ENCODE data around the gene PSEN1. TPM values are rescaled to one million over a fixed set of nuclear protein-coding genes. Genes with fewer than 3 reads are reported as not detected.
A peak's percentile ranks its signal among the peaks of the same experiment; 100 is the strongest.

Gene PSEN1
- total RNA-seq, 1 donor from 2014 or later: 58.6 TPM

- Mint-ChIP-seq H3K9me3 (ENCODE audit: low read depth) (no peaks in the 10 kb centered on the region), H3K36me3 (ENCODE audit: low read depth) (peaks cover 21% of the 10 kb centered on the region), H3K27ac (ENCODE audit: unreplicated experiment) (peak overlapping the region; percentile 77), H3K27me3 (ENCODE audit: low read depth) (no peaks in the 10 kb centered on the region), H3K4me3 (ENCODE audit: unreplicated experiment) (no peak overlapping the region), H3K4me1 (ENCODE audit: low read depth) (peaks cover 21% of the 10 kb centered on the region)
- TF ChIP-seq, protein P1, sequence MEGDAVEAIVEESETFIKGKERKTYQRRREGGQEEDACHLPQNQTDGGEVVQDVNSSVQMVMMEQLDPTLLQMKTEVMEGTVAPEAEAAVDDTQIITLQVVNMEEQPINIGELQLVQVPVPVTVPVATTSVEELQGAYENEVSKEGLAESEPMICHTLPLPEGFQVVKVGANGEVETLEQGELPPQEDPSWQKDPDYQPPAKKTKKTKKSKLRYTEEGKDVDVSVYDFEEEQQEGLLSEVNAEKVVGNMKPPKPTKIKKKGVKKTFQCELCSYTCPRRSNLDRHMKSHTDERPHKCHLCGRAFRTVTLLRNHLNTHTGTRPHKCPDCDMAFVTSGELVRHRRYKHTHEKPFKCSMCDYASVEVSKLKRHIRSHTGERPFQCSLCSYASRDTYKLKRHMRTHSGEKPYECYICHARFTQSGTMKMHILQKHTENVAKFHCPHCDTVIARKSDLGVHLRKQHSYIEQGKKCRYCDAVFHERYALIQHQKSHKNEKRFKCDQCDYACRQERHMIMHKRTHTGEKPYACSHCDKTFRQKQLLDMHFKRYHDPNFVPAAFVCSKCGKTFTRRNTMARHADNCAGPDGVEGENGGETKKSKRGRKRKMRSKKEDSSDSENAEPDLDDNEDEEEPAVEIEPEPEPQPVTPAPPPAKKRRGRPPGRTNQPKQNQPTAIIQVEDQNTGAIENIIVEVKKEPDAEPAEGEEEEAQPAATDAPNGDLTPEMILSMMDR (IDR thresholded peaks at IDR 0.05): no peak
- DNase-seq (ENCODE audit: low spot score): no peak
These were observed 73.6 kb downstream of the PSEN1 start for GRCh38 chr14:73209953-73210352.

DNA sequence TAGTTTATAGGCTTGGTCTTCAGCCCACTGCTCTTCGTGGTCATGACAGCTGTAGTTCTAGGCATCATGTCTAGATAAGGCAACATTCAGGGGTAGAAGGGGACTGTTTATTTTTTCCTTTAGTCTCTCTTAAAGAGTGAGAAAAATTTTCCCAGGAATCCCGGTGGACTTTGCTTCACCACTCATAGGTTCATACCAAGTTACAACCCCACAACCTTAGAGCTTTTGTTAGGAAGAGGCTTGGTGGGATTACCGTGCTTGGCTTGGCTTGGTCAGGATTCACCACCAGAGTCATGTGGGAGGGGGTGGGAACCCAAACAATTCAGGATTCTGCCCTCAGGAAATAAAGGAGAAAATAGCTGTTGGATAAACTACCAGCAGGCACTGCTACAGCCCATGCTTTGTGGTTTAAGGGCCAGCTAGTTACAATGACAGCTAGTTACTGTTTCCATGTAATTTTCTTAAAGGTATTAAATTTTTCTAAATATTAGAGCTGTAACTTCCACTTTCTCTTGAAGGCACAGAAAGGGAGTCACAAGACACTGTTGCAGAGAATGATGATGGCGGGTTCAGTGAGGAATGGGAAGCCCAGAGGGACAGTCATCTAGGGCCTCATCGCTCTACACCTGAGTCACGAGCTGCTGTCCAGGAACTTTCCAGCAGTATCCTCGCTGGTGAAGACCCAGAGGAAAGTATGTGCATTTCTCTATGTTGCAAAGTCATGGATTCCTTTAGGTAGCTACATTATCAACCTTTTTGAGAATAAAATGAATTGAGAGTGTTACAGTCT is 75.1 kb downstream of the PSEN1 start:
- H3K4me3 Mint-ChIP-seq (ENCODE audit: unreplicated experiment): no peak overlapping the region
- H3K9me3 Mint-ChIP-seq (ENCODE audit: low read depth): no peaks in the 10 kb centered on the region
- TF ChIP-seq, protein P1 (IDR thresholded peaks at IDR 0.05): no peak
- H3K4me1 Mint-ChIP-seq (ENCODE audit: low read depth): peaks cover 21% of the 10 kb centered on the region
- peaks cover 18% of the 10 kb centered on the region for H3K36me3 Mint-ChIP-seq (ENCODE audit: low read depth)
- DNase-seq (ENCODE audit: low spot score): no peak
- H3K27ac Mint-ChIP-seq (ENCODE audit: unreplicated experiment): peak overlapping the region; percentile 5
- no peaks in the 10 kb centered on the region for H3K27me3 Mint-ChIP-seq (ENCODE audit: low read depth)

GRCh38 chr14:73216030-73216429 is 79.7 kb downstream of the PSEN1 start:
- peaks cover 6% of the 10 kb centered on the region for H3K4me1 Mint-ChIP-seq (ENCODE audit: low read depth)
- H3K27ac Mint-ChIP-seq (ENCODE audit: unreplicated experiment): no peak overlapping the region
- H3K36me3 Mint-ChIP-seq (ENCODE audit: low read depth): peaks cover 31% of the 10 kb centered on the region
- no peaks in the 10 kb centered on the region for H3K27me3 Mint-ChIP-seq (ENCODE audit: low read depth)
- H3K9me3 Mint-ChIP-seq (ENCODE audit: low read depth): no peaks in the 10 kb centered on the region
- no peak overlapping the region for H3K4me3 Mint-ChIP-seq (ENCODE audit: unreplicated experiment)
- TF ChIP-seq, protein P1 (IDR thresholded peaks at IDR 0.05): no peak
- DNase-seq (ENCODE audit: low spot score): no peak

DNA sequence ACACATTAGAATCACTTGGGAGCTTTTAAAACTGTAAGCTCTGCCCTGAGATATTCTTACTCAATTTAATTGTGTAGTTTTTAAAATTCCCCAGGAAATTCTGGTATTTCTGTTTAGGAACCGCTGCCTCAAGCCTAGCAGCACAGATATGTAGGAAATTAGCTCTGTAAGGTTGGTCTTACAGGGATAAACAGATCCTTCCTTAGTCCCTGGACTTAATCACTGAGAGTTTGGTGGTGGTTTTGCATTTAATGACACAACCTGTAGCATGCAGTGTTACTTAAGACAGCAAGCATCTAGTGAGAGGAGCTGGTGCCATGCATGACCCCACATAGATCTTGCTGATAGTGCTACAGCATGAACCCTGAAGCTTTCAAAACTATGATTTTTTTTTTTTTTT is 81.1 kb downstream of the PSEN1 start:
- Mint-ChIP-seq H3K27ac (ENCODE audit: unreplicated experiment) (no peak overlapping the region), H3K36me3 (ENCODE audit: low read depth) (peaks cover 31% of the 10 kb centered on the region), H3K9me3 (ENCODE audit: low read depth) (no peaks in the 10 kb centered on the region), H3K27me3 (ENCODE audit: low read depth) (no peaks in the 10 kb centered on the region), H3K4me1 (ENCODE audit: low read depth) (peaks cover 15% of the 10 kb centered on the region), H3K4me3 (ENCODE audit: unreplicated experiment) (no peak overlapping the region)
- TF ChIP-seq, protein P1 (IDR thresholded peaks at IDR 0.05): no peak
- DNase-seq (ENCODE audit: low spot score): no peak

DNA sequence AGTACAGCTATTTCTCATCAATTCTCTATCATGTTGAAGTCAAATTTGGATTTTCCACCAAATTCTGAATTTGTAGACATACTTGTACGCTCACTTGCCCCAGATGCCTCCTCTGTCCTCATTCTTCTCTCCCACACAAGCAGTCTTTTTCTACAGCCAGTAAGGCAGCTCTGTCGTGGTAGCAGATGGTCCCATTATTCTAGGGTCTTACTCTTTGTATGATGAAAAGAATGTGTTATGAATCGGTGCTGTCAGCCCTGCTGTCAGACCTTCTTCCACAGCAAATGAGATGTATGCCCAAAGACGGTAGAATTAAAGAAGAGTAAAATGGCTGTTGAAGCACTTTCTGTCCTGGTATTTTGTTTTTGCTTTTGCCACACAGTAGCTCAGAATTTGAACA is 83.8 kb downstream of the PSEN1 start:
- DNase-seq (ENCODE audit: low spot score): no peak
- no peak overlapping the region for H3K27ac Mint-ChIP-seq (ENCODE audit: unreplicated experiment)
- peaks cover 23% of the 10 kb centered on the region for H3K36me3 Mint-ChIP-seq (ENCODE audit: low read depth)
- no peak overlapping the region for H3K4me3 Mint-ChIP-seq (ENCODE audit: unreplicated experiment)
- TF ChIP-seq, protein P1 (IDR thresholded peaks at IDR 0.05): no peak
- peaks cover 23% of the 10 kb centered on the region for H3K4me1 Mint-ChIP-seq (ENCODE audit: low read depth)
- H3K9me3 Mint-ChIP-seq (ENCODE audit: low read depth): no peaks in the 10 kb centered on the region
- no peaks in the 10 kb centered on the region for H3K27me3 Mint-ChIP-seq (ENCODE audit: low read depth)
